SK-N-SH treated with all-trans-retinoic acid at 6 μM for 48 hours (cell line): ENCODE results near the gene ZXDC.

ENCODE experiments used
- BACH2 ChIP-seq: fragments of 250-450 bp; sonication (Bioruptor Pico); IDR thresholded peaks from 2 replicates; pipeline ENCODE4 v1.9.0; 2021; ENCODE audit warnings: mild to moderate bottlenecking, borderline replicate concordance
- OSR1 ChIP-seq: fragments of 250-450 bp; sonication (Bioruptor Pico); IDR thresholded peaks from 2 replicates; pipeline ENCODE4 v1.8.0; 2022; ENCODE audit warnings: moderate library complexity, mild to moderate bottlenecking, inconsistent platforms
- RARB ChIP-seq: fragments of 250-450 bp; sonication (Bioruptor Pico); IDR thresholded peaks from 2 replicates; pipeline ENCODE4 v1.8.0; 2021; ENCODE audit warnings: mild to moderate bottlenecking, moderate library complexity
- SNAI2 ChIP-seq: fragments of 250-450 bp; sonication (Bioruptor Pico); IDR thresholded peaks from 2 replicates; pipeline ENCODE4 v1.5.0; 2020; ENCODE audit warnings: mild to moderate bottlenecking, moderate library complexity
- ZC3H10 ChIP-seq: fragments of 250-450 bp; sonication (Bioruptor Pico); IDR thresholded peaks from 2 replicates; pipeline ENCODE4 v1.5.1; 2021; ENCODE audit warnings: mild to moderate bottlenecking, moderate library complexity
- ZFP3 ChIP-seq: fragments of 250-450 bp; sonication (Bioruptor Pico); IDR thresholded peaks from 2 replicates; pipeline ENCODE4 v1.5.0; 2020; ENCODE audit warnings: mild to moderate bottlenecking, moderate library complexity
- ZNF8 ChIP-seq: fragments of 450-650 bp; formaldehyde crosslinking; IDR thresholded peaks from 2 replicates; pipeline ENCODE4 v1.5.0; 2020; ENCODE audit warnings: mild to moderate bottlenecking, moderate library complexity
- TF ChIP-seq, protein P1 (sequence below): fragments of 250-450 bp; sonication (Bioruptor Pico); IDR thresholded peaks from 2 replicates; pipeline ENCODE4 v1.8.0; 2020; ENCODE audit warnings: mild to moderate bottlenecking, moderate library complexity, borderline replicate concordance
- TF ChIP-seq, protein P2 (sequence below): fragments of 250-450 bp; sonication (Bioruptor Pico); IDR thresholded peaks from 2 replicates; pipeline ENCODE4 v1.8.0; 2021; ENCODE audit warnings: low read depth, mild to moderate bottlenecking, moderate library complexity, borderline replicate concordance
- TF ChIP-seq, protein P3 (sequence below): fragments of 250-450 bp; sonication (Bioruptor Pico); IDR thresholded peaks from 2 replicates; pipeline ENCODE4 v1.5.0; 2020; ENCODE audit warnings: mild to moderate bottlenecking, moderate library complexity

GRCh38 chr3:126434264-126434590 is 41.5 kb downstream of the ZXDC start:
- TF ChIP-seq BACH2 (CRISPR knock-in tag), result no peak
- TF ChIP-seq, protein P1, sequence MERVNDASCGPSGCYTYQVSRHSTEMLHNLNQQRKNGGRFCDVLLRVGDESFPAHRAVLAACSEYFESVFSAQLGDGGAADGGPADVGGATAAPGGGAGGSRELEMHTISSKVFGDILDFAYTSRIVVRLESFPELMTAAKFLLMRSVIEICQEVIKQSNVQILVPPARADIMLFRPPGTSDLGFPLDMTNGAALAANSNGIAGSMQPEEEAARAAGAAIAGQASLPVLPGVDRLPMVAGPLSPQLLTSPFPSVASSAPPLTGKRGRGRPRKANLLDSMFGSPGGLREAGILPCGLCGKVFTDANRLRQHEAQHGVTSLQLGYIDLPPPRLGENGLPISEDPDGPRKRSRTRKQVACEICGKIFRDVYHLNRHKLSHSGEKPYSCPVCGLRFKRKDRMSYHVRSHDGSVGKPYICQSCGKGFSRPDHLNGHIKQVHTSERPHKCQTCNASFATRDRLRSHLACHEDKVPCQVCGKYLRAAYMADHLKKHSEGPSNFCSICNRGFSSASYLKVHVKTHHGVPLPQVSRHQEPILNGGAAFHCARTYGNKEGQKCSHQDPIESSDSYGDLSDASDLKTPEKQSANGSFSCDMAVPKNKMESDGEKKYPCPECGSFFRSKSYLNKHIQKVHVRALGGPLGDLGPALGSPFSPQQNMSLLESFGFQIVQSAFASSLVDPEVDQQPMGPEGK (CRISPR knock-in tag), result no peak
- no peak for TF ChIP-seq ZC3H10 (CRISPR knock-in tag)
- TF ChIP-seq RARB (CRISPR knock-in tag), result no peak
- no peak for TF ChIP-seq ZFP3 (CRISPR knock-in tag)
- TF ChIP-seq ZNF8, result no peak
- TF ChIP-seq SNAI2 (CRISPR knock-in tag), result no peak
- TF ChIP-seq, protein P2, sequence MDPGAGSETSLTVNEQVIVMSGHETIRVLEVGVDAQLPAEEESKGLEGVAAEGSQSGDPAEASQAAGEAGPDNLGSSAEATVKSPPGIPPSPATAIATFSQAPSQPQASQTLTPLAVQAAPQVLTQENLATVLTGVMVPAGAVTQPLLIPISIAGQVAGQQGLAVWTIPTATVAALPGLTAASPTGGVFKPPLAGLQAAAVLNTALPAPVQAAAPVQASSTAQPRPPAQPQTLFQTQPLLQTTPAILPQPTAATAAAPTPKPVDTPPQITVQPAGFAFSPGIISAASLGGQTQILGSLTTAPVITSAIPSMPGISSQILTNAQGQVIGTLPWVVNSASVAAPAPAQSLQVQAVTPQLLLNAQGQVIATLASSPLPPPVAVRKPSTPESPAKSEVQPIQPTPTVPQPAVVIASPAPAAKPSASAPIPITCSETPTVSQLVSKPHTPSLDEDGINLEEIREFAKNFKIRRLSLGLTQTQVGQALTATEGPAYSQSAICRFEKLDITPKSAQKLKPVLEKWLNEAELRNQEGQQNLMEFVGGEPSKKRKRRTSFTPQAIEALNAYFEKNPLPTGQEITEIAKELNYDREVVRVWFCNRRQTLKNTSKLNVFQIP (CRISPR knock-in tag), result no peak
- TF ChIP-seq, protein P3, sequence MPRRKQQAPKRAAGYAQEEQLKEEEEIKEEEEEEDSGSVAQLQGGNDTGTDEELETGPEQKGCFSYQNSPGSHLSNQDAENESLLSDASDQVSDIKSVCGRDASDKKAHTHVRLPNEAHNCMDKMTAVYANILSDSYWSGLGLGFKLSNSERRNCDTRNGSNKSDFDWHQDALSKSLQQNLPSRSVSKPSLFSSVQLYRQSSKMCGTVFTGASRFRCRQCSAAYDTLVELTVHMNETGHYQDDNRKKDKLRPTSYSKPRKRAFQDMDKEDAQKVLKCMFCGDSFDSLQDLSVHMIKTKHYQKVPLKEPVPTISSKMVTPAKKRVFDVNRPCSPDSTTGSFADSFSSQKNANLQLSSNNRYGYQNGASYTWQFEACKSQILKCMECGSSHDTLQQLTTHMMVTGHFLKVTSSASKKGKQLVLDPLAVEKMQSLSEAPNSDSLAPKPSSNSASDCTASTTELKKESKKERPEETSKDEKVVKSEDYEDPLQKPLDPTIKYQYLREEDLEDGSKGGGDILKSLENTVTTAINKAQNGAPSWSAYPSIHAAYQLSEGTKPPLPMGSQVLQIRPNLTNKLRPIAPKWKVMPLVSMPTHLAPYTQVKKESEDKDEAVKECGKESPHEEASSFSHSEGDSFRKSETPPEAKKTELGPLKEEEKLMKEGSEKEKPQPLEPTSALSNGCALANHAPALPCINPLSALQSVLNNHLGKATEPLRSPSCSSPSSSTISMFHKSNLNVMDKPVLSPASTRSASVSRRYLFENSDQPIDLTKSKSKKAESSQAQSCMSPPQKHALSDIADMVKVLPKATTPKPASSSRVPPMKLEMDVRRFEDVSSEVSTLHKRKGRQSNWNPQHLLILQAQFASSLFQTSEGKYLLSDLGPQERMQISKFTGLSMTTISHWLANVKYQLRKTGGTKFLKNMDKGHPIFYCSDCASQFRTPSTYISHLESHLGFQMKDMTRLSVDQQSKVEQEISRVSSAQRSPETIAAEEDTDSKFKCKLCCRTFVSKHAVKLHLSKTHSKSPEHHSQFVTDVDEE (CRISPR knock-in tag), result no peak
- no peak for TF ChIP-seq OSR1
